Measurements from ENCODE around the gene AVL9.
"Not testable (repeated sequence)": the region's sequence is repeated elsewhere in the genome, so short reads cannot be mapped to it uniquely, and the experiment has no call there.

The AVL9 gene

DNA sequence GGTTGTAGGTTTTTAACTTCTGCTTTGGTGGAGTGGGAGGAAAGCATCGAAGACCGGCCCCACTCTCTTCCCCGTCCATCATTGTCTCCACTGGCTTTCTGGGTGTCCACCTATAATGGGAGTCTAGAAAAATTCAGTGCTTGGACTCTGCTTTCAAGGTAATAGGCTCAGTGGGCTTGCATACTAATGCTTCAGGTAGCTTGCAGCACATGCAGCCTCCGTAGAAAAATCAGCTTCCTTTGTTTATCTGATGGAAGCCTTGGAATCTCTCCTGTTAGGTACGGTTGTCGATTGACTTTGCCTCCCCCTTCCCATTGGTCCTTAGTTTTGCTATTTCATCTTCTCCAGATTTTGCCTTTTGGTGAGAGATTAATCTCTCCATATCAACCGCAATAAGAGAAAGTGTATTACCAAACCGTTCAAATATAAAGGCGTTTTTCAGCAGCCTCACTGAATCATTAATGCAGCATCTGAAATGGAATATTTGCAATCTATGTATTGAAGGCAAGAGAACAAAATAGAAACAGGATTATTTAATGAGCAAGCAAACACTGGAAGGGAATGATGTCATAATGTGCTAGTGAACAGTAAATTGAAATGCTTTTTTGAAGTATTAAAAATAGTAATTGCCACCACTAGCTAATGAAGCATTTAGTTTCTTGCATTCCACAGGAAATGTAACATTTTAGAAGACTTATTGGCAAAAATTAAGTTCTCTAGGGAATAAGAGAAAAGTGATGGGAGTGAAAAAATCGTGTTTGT lies 944 bp downstream of the AVL9 start:
- no peak for DNase-seq

- DNase-seq, result not testable (repeated sequence)
Measured at GRCh38 chr7:32499755-32500154, 4.5 kb downstream of the AVL9 start.

DNA sequence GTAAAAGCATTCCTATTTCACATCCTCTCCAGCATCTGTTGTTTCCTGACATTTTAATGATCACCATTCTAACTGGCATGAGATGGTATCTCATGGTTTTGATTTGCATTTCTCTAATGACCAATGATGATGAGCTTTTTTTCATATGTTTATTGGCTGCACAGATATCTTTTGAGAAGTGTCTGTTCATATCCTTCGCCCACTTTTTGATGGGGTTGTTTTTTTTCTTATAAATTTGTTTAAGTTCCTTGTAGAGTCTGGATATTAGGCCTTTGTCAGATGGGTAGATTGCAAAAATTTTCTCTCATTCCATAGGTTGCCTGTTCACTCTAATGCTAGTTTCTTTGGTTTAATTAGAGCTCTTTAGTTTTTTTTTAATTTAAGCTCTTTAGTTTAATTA lies 4.9 kb downstream of the AVL9 start:
- not testable (repeated sequence) for DNase-seq

GRCh38 chr7:32500922-32501341 lies 5.6 kb downstream of the AVL9 start:
- no peak for DNase-seq

DNA sequence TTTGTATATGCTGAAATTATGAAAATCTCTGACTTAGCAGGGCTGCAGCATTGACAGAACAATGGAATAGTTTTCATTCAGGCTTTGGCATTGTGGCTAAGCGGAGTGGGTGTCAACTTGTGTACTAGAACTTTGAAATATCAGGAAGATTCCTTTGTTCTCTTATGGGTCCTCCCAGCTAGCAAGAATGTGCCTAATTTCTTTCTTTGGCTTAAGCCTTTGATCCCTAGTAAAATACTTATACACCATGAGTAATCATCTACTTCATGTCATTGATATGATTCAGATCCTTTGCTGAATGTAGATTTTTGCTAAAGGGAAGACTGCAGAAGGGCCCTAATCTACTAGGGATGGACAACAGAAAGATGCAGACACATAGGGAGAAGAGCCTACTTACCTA lies 6.2 kb downstream of the AVL9 start:
- DNase-seq, result no peak

- no peak for DNase-seq
Measured at GRCh38 chr7:32502728-32503127, 7.4 kb downstream of the AVL9 start.

DNA sequence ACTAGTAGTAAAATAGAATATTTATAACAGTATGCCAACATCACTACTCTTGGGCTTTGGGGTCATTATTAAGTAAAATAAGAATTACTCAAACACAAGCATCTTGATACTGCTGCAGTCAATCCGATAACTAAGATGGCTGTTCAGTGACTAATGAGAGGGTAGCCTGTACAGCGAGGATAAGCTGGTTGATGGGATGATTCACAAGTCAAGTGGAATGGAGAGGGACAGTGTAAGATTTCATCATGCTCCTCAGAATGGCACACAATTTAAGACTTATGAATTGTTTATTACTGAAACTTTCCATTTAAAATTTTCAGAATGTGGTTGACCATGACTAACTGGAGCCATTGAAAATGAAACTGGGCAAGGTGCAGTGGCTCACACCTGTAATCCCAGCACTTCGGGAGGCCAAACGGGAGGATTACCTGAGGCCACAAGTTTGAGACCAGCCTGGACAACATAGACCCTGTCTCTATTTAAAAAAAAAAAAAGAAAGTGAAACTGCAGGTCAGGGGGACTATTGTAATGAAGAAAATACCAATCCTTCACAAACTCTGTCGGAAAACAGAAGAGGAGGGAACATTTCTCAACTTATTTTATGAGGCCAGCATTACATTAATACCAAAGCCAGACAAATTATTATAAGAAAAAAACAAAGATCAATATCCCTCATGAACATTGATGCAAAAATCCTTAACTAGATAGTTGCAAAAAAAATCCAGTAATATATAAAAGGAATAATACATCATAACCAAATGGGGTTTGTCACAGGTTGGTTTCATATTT lies 11.2 kb downstream of the AVL9 start:
- no peak for DNase-seq

DNA sequence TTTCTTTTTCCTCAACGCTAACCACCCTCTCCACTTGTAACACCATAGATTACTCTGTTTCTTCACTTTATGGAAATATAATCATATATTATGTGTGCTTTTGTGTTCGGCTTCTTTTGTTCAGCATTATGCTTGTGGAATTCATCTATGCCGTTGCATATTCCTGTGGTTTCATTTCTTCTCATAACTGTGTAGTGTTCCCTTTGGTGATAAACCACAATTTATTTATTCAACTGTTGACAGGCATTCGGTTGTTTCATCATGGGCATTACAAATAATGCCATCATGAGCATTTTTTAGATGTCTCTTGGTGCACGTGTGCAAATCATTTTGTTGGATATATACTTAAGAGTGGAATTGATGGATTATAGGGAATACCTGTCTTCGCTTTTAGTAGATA lies 12.1 kb downstream of the AVL9 start:
- DNase-seq, result no peak

DNA sequence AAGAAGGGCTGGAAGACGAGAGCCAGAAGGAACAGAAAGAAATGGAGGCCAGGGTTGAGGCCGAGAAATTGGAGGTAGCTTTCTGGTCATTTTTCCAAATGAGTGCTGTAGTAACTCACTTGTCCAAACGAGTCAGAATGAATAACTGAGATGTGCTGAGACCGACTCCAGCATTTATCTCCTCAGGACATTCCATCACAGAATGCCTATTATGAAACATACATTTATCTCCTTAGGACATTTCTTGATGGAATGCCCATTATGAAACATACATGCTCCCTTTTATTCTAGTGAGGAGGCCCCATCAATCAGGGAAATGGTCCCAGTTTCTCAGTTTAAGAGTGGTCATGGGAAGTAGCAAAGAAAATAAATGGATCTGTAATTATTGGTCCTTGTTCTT lies 16.5 kb downstream of the AVL9 start:
- no peak for DNase-seq

DNA sequence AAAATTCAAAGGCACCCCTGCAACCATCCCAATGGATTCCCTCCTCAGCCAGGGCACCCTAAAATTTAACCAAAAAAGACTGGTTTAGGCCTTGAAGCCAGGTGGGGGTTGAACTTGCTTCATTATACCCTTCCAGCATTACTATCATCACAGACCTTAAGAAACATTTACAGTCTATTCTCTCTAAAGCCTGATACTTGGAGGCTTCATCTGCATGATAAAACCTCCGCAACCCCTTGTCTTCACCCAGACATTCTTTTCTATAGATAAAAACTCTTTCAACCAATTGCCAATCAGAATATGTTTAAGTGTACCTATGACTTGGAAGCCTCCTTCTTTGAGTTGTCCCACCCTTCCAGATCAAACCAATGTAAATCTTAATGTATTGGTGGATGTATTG lies 17.9 kb downstream of the AVL9 start:
- no peak for DNase-seq

DNA sequence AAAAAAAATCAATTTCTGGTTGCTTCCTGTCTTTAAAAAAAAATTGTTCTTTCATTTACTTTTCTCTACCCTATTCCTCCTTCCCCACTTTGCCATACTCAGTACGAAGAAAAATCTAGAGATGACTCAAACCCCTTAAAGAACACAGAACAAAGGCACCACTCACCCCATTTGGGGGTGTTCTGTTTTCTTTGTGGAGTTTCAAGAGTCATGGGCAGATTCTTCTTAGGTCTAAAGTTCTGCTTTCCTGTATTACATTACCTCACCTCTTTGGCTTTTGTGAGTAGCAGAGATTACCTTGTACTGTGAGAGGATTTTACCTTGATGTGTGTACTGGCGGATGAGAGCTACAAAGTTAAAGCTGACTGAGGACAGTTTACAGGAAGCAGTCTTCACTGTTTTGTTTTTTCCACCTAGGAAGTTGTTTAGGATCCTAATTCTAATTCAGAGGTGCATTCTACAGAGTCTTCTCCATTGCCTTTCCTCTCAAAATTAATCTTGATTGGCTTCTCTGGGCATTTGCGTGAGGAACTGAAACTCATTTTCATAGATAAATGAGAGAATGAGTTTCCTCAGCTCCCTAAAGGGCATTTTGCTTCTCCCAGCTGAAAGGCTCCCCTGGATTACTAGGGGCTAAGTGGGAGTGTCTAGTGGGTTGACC lies 20.7 kb downstream of the AVL9 start:
- DNase-seq, result no peak

DNA sequence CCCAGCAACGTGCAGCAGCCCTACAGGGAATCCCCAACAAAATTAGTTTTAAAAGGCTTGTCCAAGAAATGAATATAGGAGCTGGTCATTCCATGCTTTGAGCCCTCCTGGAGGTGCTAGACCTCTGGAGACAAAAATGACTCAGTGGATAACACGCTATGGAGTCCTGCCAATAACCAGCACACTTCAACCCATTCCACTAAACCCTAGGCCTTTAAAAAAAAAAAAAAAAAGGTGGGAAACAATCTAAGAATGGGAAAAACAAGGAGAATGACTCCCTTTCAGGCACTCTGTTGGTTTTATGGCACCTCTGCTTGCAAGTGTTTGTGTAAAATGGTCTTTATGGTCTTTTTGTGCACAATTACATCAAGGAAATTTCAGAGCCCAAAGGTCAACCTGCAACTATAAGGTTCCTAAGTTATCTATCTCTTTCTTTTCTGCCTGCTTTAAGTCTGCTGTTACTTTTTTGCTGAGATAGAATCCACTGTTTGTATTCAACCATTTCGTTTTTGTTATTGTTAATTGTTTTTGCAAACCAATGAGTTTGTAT lies 21.3 kb downstream of the AVL9 start:
- DNase-seq, result no peak

GRCh38 chr7:32518534-32519140 lies 23.3 kb downstream of the AVL9 start:
- DNase-seq, result no peak

DNA sequence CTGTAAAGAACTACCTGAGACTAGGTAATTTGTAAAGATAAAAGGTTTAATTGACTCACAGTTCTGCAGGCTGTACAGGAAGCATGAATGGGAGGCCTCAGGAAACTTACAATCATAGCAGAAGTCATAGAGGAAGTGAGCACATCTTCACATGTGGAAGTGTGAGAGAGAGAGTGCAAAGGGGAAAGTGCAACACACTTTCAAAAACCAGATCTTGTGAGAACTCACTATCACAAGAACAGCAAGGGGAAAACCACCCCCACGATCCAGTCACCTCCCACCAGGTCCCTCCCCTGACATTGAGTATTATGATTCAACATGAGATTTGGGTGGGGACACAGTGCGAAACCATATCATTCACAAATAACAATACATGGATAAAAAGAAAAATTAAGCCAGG lies 24.5 kb downstream of the AVL9 start:
- no peak for DNase-seq

DNA sequence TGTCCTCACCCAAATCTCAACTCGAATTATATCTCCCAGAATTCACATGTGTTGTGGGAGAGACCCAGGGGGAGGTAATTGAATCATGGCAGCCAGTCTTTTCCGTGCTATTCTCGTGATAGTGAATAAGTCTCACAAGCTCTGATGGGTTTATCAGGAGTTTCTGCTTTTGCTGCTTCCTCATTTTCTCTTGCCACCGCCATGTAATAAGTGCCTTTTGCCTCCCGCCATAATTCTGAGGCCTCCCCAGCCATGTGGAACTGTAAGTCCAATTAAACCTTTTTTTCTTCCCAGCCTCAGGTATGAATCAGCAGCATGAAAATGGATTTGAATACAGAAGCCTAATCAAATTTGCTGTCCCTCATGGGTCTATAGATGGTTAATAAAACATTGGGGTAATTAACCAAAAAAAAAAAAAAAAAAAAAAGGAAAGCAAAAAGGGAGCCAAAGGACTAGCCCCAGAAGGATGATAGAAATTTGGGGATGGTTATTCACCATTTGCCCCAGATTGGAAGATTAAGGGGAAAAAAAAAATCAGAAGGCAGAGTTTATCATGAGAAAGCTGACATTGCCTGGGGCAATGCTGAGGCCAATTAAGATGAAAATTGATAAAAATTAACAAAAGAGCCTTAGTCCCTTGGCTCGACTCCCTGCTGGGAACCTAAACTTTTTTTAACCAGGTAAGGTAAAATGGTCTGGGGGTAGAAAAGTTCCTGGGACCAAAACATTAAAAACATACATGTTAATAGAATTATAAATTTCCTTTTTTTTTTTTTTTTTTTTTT lies 27.6 kb downstream of the AVL9 start:
- DNase-seq, result no peak

DNA sequence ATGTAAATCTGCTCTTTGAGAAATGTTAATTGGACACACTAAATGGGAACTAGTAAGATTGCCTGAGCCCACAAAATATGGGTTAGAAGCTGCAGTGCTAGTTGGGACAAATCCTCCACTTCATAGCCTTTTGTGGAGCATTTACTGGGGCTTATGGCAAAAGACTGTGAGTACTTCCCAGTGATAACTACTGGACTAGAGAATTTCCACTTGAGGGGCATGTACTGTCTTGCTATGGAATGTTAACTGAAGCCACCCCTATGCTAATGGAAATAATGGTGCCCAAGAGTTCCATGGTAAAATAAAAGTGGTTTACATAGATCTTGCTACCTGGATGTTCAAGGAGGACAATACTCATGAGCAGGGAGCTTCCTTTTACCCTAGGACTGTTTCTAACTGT lies 29.3 kb downstream of the AVL9 start:
- no peak for DNase-seq

DNA sequence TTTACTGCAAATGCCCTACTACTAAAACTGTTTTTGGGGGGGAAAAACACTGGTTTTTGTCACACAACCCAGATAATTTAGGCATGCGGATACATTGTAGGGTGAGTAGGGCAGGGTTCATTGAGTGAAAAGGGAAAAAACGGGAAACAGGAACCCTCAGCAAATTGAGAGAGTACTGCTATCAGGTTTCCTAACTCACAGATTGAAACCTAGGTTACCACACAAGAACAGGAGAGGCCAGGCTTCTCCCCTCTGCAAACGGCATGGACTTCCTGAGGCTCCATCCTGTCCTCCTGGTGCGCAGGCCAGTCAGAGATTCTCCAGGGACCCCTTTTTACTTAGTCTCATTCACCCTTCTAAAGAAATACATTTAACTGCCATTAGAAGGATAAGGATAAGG lies 30.6 kb downstream of the AVL9 start:
- DNase-seq, result no peak

GRCh38 chr7:32531402-32531801 lies 36.1 kb downstream of the AVL9 start:
- DNase-seq, result no peak

- no peak for DNase-seq
Measured at GRCh38 chr7:32532086-32532485, 36.8 kb downstream of the AVL9 start.

- no peak for DNase-seq
Measured at GRCh38 chr7:32532716-32533115, 37.4 kb downstream of the AVL9 start.

DNA sequence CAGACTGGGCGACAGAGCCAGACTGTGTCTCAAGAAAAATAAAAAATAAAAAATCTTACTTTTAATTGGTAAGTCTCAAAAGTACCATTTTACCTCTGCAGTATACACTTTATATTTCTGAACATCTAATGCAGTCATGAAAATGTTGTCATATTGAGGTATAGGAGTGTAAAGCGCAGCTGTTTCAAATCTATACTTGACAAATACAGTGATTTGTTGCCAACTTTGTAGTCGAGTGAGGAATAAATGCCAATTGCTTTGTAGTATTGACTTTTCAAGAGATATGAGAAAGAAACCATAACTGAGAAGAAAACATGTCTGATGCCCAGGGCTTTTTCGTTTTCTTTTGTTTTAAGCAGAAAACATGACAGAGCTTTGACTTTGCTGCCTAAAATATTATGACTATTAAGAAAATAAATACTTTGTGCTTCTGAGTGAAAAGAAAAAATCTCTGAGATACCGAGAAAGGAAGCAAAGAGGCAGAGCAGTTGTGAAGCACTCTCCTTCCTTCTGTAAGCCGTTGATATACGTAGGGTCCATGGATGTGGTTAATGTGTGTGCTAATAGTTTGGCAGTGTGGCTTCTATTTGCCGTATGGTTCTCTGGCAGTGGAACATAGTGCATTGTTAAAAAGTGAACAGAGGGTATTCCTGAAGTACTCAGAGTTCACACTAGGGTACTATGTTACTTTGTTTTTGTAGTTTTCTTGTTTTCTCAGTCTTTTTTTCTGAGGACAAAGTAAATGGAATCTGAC lies 38.2 kb downstream of the AVL9 start:
- no peak for DNase-seq

All from NCI-H524 treated with DMSO at 0.1 percent for 48 hours (cell line).